ENCODE results near the gene LAMA5.

DNA sequence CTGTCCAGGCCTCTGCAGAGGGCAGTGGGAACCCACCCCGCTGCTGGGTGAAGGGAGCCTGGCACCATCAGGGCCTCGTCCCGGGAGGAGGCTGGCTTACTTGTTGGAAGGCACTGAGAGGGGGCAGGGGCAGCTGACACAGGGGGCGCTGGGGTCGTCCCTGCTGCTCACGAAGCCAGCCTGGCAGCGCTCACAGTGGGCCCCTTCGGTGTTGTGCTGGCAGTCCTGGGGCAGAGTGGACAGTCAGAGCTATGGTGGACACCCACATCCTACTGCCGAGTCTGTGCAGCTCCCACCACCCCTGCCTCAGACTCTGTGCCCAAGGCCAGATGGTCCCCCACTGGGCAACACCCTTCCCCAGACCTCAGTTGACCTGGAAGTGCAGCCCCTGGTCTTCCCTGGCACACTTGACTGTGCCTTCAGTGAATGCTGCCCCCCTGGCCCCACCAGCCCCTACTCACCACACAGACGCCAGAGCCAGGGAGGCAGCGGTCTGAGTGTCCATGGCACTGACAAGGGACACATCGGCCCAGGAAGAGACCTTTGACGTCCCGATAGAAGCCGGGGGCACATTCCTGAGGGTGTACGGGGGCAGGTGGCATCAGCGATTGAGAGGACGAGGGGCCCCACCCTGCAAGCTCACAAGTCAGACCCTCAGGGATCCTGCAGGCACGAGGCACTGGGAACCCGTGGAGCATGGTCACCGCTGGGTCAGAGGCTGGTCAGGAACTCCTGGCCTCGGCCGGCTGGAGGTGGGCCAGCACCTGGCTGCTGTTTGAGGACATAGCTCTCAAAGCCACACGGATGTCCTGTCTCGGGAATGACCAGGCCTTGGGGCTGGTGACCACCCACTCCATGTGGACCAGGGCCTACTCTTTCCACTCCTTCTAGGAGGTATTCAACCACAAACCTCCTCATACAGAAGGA is 42.9 kb downstream of the LAMA5 start:
- TF ChIP-seq EP300 (IDR thresholded peaks at IDR 0.05; ENCODE audit: borderline replicate concordance) (no peak), TEAD4 (IDR thresholded peaks at IDR 0.05) (no peak), RAD21 (IDR thresholded peaks at IDR 0.05; ENCODE audit: low read depth) (no peak), FOXM1 (IDR thresholded peaks at IDR 0.05; ENCODE audit: borderline replicate concordance, low read depth) (no peak), ZBTB7A (IDR thresholded peaks at IDR 0.05; ENCODE audit: low read depth) (no peak)
- TF ChIP-seq, protein P1, sequence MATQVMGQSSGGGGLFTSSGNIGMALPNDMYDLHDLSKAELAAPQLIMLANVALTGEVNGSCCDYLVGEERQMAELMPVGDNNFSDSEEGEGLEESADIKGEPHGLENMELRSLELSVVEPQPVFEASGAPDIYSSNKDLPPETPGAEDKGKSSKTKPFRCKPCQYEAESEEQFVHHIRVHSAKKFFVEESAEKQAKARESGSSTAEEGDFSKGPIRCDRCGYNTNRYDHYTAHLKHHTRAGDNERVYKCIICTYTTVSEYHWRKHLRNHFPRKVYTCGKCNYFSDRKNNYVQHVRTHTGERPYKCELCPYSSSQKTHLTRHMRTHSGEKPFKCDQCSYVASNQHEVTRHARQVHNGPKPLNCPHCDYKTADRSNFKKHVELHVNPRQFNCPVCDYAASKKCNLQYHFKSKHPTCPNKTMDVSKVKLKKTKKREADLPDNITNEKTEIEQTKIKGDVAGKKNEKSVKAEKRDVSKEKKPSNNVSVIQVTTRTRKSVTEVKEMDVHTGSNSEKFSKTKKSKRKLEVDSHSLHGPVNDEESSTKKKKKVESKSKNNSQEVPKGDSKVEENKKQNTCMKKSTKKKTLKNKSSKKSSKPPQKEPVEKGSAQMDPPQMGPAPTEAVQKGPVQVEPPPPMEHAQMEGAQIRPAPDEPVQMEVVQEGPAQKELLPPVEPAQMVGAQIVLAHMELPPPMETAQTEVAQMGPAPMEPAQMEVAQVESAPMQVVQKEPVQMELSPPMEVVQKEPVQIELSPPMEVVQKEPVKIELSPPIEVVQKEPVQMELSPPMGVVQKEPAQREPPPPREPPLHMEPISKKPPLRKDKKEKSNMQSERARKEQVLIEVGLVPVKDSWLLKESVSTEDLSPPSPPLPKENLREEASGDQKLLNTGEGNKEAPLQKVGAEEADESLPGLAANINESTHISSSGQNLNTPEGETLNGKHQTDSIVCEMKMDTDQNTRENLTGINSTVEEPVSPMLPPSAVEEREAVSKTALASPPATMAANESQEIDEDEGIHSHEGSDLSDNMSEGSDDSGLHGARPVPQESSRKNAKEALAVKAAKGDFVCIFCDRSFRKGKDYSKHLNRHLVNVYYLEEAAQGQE (IDR thresholded peaks at IDR 0.05; ENCODE audit: low read depth), result no peak
- TF ChIP-seq, protein P2, sequence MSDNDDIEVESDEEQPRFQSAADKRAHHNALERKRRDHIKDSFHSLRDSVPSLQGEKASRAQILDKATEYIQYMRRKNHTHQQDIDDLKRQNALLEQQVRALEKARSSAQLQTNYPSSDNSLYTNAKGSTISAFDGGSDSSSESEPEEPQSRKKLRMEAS (IDR thresholded peaks at IDR 0.05), result no peak
- TF ChIP-seq, protein P3, sequence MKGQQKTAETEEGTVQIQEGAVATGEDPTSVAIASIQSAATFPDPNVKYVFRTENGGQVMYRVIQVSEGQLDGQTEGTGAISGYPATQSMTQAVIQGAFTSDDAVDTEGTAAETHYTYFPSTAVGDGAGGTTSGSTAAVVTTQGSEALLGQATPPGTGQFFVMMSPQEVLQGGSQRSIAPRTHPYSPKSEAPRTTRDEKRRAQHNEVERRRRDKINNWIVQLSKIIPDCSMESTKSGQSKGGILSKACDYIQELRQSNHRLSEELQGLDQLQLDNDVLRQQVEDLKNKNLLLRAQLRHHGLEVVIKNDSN (IDR thresholded peaks at IDR 0.05), result no peak
